OCI-LY3 (cell line): ENCODE measurements around the gene PDGFC.

Source experiments
- EZH2phosphoT487 ChIP-seq: fragments of 200-600 bp; shearing (Covaris generic); IDR thresholded peaks from 2 replicates; pipeline ENCODE4 v1.6.1; 2018; ENCODE audit warnings: antibody characterized with exemption, mixed run types, low read depth
- TF ChIP-seq, protein P1 (sequence below): fragments of 200-600, 300-600 bp; sonication (generic); IDR thresholded peaks from 2 replicates; pipeline ENCODE4 v1.5.1; 2014; ENCODE audit warnings: antibody characterized with exemption, low read length, low read depth

DNA sequence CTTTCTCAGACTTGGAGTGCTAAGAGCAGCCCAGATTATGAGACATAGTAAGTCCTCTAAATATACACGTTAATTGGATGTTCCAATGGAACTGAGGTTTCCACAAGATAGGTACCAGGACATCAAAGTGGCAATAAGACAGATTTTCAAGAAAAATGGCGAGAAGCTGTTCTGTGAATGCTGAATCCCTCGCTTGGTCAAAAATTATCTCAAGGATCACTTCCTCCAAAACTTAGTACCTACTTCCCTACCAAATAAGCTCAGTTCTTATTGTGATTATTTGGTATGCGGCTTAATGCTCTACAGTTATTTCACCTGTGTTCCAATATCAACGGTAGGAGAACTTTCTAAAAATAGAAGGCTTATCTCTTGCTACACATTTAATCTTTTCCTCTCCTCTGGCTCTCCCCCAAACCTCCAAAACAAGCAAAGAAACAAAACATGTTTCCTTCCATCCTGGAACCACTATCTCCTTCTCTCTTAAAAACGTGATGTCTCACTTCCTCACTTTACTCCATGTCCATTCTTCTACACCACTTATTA lies 14.7 kb downstream of the PDGFC start:
- TF ChIP-seq, protein P1, sequence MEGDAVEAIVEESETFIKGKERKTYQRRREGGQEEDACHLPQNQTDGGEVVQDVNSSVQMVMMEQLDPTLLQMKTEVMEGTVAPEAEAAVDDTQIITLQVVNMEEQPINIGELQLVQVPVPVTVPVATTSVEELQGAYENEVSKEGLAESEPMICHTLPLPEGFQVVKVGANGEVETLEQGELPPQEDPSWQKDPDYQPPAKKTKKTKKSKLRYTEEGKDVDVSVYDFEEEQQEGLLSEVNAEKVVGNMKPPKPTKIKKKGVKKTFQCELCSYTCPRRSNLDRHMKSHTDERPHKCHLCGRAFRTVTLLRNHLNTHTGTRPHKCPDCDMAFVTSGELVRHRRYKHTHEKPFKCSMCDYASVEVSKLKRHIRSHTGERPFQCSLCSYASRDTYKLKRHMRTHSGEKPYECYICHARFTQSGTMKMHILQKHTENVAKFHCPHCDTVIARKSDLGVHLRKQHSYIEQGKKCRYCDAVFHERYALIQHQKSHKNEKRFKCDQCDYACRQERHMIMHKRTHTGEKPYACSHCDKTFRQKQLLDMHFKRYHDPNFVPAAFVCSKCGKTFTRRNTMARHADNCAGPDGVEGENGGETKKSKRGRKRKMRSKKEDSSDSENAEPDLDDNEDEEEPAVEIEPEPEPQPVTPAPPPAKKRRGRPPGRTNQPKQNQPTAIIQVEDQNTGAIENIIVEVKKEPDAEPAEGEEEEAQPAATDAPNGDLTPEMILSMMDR, result no peak
- no peak for TF ChIP-seq EZH2phosphoT487
